SK-MEL-5 (cell line): Measurements from ENCODE around the gene OSM. TPM values are rescaled to one million over a fixed set of nuclear protein-coding genes. Genes with fewer than 3 reads are reported as not detected.

Experiments
- DNase-seq: peaks from one replicate; pipeline ENCODE4 v3.0.0-alpha.2; 2016; ENCODE audit warnings: low read depth, low spot score
- in situ Hi-C: cut with HindIII; loops from 2 replicates; pipeline ENCODE4 v1.10.0; 2016; ENCODE audit warnings: low sequenced_read_pairs, high pct_unique_total_duplicates, low pct_unique_long_range_greater_than_20kb
- total RNA-seq: library from RNA; depleted of rRNA; stranded (reverse); fragments of >200 nt; shearing (Covaris generic); gene quantifications from 2 replicates; pipeline ENCODE4 v1.2.3, GENCODE V29; 2014

OSM gene
- total RNA-seq, 1 experiment from 2014 or later = not detected

DNA sequence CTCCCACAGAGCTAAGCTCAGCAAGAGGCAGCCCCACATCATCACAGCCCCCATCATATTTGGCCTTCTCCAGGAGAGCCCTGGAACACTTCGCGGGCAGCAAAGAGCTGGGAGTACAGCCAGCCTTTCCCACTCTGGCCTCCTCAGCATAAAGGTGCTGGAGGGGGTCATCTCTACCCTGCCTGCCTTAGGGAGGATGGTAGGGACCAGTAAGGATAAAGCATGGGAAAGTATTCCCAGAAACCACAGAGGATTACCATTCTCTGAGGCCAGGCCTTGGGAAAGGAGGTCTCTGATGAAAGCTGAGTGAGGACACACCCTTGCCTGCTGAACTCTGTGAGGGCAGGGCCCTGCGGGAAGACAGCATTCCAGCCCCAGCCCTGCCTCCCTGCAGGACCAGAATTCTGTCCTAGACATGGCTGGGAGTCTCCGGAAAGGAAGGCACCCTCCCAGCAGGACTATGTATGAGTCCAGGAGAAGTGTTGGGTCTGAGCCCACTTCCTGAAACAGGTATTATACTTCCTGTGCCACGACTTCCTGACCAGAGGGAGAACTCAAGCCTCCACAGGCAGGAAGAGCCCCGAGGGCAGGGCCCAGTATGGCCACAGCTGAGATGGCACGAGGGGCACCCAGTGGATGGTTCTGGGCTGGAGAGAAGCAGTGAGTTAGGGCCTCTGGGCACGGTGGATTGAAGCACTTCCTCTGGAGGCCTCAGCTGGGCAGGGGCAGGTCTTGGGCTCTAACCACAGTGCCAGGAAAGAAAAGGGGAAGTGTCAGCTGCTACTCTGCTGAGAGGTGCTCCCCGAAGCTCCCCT, 35.6 kb upstream of the OSM start:
- no peak for DNase-seq
- in situ Hi-C loops = no loop called here

DNA sequence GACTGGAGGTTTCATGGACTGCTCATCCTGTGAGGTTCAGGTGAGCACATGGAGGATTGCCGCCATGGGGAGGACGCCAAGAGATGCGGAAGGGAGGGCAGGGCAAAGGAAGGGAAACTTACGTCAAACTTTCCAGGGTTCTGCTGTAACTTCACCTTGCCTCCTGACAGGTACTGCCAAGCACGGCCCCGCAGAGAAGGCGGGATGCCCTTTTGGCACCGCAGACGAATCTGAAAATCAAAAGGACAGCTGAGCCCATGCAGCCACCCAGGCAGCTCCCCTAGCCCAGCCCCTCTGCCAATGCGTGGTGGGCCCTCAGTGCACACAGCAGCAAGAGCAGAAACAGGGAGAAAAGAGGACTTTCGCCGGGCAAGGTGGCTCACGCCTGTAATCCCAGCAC, 32.7 kb upstream of the OSM start:
- in situ Hi-C loops = loop anchor here (25.0 kb wide), 1 partner anchor 88 kb away; the partner anchor contains the start of genes RNF215 and SEC14L2
- DNase-seq = no peak

DNA sequence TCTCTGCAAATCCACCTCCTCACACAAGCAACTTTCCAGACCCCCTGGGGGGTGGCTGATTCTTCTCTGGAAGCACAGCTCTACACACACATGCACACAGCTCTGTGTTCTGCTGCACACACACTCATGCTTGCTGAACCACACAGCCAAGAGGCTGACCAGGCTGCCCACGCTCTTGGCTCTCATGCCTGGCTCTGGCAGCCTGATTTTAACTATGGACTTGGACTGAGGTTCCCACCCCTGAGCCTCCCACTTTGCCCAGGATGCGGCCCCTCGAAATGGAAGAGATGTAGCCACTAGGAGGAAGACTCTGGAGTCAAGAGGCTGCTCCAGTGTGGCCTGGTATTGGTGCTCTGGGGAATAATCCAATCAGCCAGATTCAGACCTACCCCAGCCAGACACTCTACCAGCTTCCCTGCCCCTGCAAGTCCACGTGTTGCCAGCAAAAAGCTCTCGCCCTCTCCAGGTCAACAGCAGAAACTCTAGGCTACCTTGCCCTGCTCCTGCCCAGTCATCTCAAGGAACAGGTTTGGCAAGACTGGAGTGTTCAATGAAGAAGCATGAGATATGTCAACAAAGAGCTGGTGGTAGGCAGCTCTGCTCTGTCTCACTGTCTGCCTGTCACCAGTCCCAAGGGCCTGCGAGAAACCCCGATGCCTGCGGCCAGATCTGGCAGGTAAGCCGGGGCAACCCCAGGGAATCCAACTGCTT, 31.5 kb upstream of the OSM start:
- no peak for DNase-seq
- in situ Hi-C loops = loop anchor here (25.0 kb wide), 1 partner anchor 89 kb away; the partner anchor contains the start of genes RNF215 and SEC14L2

DNA sequence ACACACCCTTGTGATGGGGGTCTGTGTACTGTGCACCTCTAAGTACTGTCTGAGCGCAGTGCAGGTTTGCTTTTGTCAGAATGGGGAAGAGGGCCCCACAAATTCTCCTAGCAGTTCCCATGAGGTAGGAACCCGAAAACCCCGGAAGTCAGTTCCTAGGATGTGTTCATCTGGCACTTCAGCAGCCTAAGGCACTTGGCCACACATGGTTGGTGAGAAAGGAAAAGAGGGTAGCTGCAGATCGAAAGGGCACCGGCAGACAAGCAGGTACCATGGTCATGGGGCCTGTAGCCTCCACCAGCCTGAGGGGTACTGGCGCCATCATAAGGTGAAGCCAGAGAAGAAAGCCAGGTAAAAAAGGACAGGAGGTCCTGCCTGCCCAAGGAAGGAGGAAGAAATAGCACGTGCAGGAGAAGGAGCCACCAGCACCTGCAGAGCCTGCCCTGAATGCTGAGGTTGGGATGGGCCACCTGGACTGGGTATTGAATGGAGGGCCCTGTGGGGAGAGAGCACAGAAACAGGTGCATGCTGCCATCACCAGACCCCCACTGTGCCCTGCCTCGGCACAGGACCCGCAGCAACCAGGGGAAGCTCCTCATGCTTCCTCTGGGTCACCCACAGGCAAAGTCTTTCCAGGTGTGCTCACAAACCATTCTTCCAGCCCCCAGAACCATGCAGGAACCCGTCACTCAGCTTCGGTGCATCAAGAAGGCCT, 30.8 kb upstream of the OSM start:
- in situ Hi-C loops = loop anchor here (25.0 kb wide), 1 partner anchor 90 kb away; the partner anchor contains the start of genes RNF215 and SEC14L2
- DNase-seq = no peak

DNA sequence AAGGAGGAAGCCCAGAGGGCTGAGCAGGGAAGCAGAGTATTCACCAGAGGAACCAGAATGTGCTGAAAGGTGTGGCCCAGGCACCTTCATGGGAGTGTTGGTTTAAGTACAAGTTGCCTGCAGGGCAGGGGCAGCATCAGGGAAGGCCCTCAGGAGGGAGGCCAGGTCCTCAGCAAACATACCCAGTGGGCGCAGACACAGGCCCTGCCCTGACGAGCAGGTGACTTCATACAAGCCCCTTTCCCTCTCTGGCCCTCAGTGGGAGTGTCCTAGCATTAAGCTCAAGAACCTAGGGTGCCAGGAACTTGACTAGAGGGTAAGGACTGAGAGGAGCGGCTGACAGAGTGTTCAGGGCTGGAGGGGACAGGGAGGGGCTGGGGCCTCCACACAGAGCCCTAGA, 30.2 kb upstream of the OSM start:
- DNase-seq = no peak

DNA sequence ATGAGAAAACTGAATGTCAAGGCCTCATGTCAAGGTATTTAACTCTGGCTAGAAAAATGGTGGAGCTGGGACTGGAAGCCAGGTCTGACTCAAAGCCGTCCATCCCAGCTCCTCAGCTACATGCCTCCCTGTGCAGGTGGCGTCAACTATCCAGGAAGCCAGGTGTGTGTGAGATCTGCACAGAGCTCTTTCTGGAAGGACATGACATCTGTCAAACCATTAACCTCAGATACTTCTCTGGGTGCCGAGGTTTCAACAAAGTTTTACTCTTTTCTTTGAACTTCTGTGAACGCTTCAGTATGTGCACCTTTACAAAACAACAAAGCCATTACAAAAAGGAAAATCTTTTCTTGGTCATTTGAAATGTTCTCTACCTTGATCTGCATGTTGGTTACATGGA, 29.7 kb upstream of the OSM start:
- in situ Hi-C loops = loop anchor here (25.0 kb wide), 1 partner anchor 91 kb away; the partner anchor contains the start of genes RNF215 and SEC14L2
- DNase-seq = no peak

More for the DNA sequence above, 30.2 kb upstream of the OSM start:
- in situ Hi-C loops = loop anchor here (25.0 kb wide), 1 partner anchor 90 kb away; the partner anchor contains the start of genes RNF215 and SEC14L2

DNA sequence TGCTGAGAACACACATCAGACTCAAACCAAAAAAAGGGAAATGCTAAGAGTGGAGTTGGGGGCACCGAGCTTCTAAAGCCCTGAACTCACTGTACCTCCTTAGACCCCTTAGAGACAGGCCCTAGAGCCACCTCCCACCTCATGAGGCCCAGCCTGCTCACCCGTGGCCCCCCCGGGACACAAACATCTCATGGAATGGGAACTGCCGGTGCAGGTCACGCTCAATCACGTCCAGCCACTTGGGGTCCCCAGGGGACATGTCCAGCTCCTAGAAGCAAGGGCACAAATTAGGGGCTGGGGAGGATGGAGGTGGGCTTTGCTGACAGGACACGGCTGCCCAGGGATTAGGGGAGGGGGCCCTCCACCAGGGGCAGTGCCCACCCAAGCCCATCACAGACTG, 28.9 kb upstream of the OSM start:
- in situ Hi-C loops = loop anchor here (25.0 kb wide), 1 partner anchor 92 kb away; the partner anchor contains the start of genes RNF215 and SEC14L2
- no peak for DNase-seq

DNA sequence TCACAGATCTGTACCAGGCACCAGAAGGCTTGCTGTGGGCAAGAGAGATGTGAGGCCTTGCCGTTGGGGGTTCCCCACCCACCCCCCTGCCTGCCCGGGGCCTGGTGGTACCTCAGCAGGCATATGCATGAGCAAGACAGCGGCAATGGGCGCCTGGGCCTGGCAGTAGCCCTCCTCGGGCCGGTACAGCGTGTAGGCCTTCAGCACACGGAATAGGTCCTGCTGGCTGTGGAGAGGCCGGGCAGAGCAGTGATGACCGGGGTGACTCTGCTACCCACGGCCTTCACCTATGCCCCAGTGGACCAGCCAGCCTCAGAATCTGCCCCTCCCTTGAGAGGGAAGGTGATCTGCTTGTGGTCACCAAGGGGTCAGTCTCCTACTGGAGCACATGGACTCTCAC, 28.2 kb upstream of the OSM start:
- in situ Hi-C loops = loop anchor here (25.0 kb wide), 1 partner anchor 92 kb away; the partner anchor contains the start of genes RNF215 and SEC14L2
- DNase-seq = no peak

DNA sequence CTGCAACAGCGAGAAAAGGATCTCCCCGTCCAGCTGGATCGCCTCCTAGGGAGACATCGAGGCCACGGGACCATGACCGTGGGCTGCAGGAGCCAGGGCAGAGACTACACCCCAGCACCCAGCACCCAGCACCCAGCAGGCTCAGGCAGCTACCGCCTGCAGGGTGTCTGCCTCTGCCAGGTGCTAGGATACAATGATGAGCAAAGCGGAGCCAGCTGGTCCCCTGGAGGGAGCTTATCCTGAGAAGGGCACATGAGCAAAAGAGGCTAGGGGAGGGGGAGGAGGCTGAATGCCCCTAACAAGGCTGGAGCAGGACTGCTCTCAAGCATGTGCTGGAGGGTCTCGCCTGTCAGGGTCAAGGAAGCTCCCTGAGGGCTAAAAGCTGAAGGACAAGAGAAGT, 27.4 kb upstream of the OSM start:
- no peak for DNase-seq
- in situ Hi-C loops = loop anchor here (25.0 kb wide), 1 partner anchor 93 kb away; the partner anchor contains the start of genes RNF215 and SEC14L2

DNA sequence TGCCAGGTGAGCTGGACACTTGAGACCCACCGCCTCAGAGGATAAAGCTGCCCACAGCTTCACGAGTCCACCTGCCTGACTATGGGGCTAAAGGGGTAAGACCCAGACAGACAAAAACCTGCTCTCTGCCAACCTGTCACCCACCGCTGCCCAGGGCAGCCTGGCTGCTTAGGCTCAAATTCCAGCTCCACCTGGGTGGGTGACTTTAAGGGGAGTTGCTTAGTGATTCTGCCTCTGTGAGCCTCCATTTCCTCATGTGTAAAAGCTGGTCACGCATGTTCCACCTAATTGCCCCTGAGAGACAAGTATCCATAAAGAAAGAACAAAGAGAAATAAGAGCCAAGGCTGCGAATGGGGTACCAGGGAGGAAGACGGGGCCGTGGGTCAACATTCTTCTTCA, 26.4 kb upstream of the OSM start:
- no peak for DNase-seq
- in situ Hi-C loops = loop anchor here (25.0 kb wide), 1 partner anchor 94 kb away; the partner anchor contains the start of genes RNF215 and SEC14L2

DNA sequence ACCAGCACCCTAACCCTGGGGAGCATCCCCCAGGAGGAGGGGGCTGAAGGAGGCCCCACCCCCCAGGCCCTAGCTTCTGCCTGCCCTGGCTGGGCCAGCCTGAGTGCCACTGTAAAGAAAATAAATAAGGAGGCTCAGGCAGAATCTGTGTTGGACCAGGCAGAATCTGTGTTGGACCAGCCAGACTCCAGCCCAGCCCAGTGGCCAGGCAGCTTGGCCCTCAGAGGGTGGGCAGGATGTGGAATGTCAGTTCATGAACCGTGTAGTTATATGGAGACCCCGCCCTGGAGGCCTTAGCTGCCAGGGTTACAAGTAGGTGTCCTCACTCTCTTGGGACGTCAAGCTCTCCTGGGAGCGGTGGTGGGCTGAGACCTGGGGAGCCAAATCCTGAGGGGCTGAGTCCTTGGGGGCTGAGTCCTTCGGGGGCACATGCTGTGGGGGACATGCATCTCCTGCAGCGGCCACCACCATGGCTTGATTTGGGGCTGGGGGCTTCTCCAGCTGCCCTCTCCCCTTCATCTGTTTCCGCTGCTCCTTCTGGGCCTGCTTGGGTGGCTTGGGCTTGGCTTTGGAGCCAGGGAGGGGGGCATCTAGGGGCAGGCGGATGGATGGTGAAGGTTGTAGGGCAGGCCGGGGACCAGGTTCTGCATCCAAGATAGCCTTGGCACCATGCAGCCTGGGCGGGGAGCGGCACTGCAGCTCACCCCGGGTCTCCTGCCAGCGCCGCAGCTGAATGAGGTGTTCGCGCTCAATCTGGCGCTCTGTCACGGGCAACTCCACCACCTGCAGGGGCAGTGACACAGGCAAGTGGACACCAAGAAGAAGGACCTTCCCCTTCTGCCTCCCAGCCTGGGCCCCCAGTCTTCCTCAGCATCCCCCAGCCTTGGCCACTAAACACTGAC, 25.7 kb upstream of the OSM start:
- in situ Hi-C loops = loop anchor here (25.0 kb wide), 1 partner anchor 95 kb away; the partner anchor contains the start of genes RNF215 and SEC14L2
- DNase-seq = no peak

DNA sequence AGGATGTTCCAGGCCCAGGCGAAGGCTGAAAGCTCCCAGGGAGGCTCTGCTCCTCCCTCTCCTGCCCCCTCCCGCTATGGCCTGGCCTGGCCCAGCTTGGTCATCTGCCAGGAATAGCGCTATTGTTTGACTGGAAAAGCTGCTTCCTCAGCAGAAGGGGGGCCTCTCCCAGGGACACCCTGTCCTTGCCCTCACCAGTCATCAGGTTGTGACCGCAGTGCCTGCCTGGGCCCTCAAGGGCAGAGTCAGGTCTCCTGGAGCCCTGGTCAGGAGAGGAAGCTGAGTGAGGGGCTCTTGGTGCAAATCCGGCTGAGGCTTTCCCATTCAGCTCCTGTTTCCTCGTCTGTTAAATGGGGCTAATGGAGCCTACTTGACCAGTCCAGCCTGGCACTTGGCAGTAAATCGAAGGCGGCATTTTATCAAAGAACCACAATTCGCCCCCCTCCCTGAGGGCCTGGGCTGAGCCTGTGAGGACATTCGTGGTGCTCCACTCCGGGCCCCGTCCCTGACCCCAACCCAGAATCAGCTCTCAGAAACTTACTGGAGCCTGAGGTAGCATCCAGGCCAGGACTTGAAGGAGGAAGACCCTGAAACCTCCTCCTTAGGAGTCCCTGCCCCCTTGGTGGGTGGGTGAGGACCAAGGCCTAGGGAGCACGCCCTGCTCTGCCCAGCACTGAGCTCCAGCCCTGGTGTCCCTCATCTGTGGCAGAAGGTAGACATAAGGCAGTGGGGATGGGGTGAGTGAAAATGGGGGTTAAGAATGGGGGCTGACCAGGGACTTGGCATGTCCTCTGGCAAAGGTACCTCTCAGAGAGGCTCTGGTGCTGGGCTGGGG, 24.6 kb upstream of the OSM start:
- peak; percentile 67 for DNase-seq
- in situ Hi-C loops = loop anchor here (25.0 kb wide), 1 partner anchor 96 kb away; the partner anchor contains the start of genes RNF215 and SEC14L2

DNA sequence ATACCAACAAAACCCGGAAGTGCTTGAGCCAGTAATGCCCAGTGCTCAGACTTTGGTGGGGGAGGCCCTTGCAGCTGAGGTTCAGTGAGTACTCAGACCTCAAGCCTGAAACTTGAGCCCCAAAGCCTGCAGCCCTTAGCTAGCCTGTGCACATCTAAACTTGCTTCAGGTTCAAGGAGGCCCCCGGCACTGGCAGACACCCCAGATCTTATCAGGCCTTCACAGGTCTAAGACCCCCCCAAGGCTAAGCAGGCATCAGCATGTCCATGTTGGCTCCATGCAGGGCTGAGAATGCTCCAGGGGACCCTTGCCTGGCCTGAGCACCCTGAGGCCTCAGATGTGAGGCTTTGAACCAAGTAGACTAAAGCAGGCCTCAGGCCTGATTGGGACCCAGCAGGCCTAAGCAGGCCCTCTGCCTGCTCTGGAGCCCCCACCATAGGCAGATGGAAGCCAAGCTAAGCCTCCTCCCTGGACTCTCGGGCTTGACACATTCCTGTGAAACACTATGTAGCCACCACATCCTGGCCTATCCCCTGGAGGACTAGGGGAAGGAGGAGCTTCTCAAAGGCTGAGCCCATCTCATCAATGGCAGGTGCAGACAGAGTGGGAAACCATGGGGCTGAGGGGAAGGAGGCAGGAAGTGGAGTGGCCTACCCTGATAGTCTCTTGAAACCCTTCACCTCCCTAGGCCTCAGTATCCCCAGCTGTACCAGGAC, 23.8 kb upstream of the OSM start:
- in situ Hi-C loops = loop anchor here (25.0 kb wide), 1 partner anchor 97 kb away; the partner anchor contains the start of genes RNF215 and SEC14L2
- peak; percentile 76 for DNase-seq

DNA sequence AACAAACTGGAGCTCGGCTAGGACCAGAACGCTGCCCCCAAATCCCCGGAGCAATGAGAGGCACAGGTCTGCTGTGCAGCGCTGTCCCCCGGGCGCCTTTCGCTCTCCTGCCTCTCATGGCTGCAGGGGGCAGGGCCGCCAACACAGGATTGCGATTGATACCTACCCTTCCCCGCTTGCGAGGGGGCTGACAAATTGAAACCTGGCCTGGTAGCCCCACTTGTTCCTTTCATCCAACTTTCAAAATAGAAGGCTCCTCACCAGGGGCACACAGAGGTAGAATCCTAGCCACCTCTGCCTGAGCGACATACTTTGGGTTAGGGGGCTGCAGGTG, 23.3 kb upstream of the OSM start:
- in situ Hi-C loops = loop anchor here (25.0 kb wide), 1 partner anchor 97 kb away; the partner anchor contains the start of genes RNF215 and SEC14L2
- DNase-seq = no peak
